Vagina (tissue), 2 donors: Measurements from ENCODE around the gene IPO8. TPM values are rescaled to one million over a fixed set of nuclear protein-coding genes. Genes with fewer than 3 reads are reported as not detected.
"Not testable (repeated sequence)": the region's sequence is repeated elsewhere in the genome, so short reads cannot be mapped to it uniquely, and the experiment has no call there.

ENCODE experiments used
- DNase-seq, 2 donors: peaks; one replicate each; pipeline ENCODE4 v3.0.0-alpha.2; 2017; ENCODE audit errors: extremely low spot score in 2 of 2
- H3K27ac ChIP-seq: fragments of 200-600 bp; sonication (generic); one replicate; pipeline ENCODE4 v1.5.1; 2019
- H3K27me3 ChIP-seq: fragments of 200-600 bp; sonication (generic); one replicate; pipeline ENCODE4 v1.5.1; 2019
- H3K36me3 ChIP-seq, 2 donors: fragments of 200-600 bp; sonication (generic); one replicate each; pipeline ENCODE4 v1.5.1; 2017 to 2019
- H3K4me1 ChIP-seq: fragments of 200-600 bp; sonication (generic); one replicate; pipeline ENCODE4 v1.5.1; 2019
- H3K4me3 ChIP-seq, 2 donors: fragments of 200-600 bp; sonication (generic); 1 replicate in 1 of 2; 2 replicates in 1 of 2; pipeline ENCODE4 v1.5.1; 2016 to 2019
- H3K9me3 ChIP-seq: fragments of 200-600 bp; sonication (generic); one replicate; pipeline ENCODE4 v1.5.1; 2019
- CTCF ChIP-seq, 3 experiments: fragments of 450-650 bp in 2 of 3; fragments of 200-600 bp in 1 of 3; sonication (generic) in 1 of 3; IDR thresholded peaks; one replicate each; pipeline ENCODE4 v1.5.1; 2017 to 2019; ENCODE audit warnings: antibody characterized with exemption in 3 of 3, mild to moderate bottlenecking in 2 of 3, moderate library complexity in 2 of 3
- POLR2A ChIP-seq, 2 donors: fragments of 450-650 bp; IDR thresholded peaks; one replicate each; pipeline ENCODE4 v1.6.1; 2017; ENCODE audit warnings: antibody characterized with exemption in 2 of 2, mild to moderate bottlenecking in 2 of 2, moderate library complexity in 2 of 2
- POLR2AphosphoS5 ChIP-seq, 2 donors: sonication (generic); formaldehyde crosslinking; IDR thresholded peaks; one replicate each; pipeline ENCODE4 v1.9.0; 2017; ENCODE audit warnings: antibody characterized with exemption in 2 of 2, mild to moderate bottlenecking in 2 of 2, low read depth in 1 of 2; ENCODE audit not compliant: insufficient read depth in 1 of 2
- intact Hi-C: fragments of 100-400 bp; cut with DNase I; formaldehyde crosslinking; loops from one replicate; pipeline ENCODE4 v1.15.1; 2023
- total RNA-seq: library from RNA; depleted of rRNA; stranded (reverse); fragments of >200 nt; gene quantifications from one replicate; pipeline ENCODE4 v1.2.3, GENCODE V29; 2016

Gene IPO8
- total RNA-seq, 1 donor from 2014 or later: 21.4 TPM

DNA sequence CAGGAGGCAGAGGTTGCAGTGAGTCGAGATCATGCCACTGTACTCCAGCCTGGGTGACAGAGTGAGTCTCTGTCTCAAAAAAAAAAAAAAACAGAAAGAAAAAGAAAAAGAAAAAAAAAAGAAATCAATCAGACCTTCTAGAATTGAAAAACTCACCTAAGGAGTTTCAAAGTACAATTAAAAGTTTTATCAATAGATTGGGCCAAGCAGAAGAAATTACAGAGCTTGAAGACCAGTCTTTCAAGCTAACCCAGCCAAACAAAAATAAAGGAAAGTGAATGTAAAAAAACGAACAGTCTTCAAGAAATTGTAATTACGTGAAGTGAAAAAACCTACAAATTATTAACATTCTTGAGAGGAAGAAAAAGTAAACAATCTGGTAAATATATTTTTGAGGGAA, 93.0 kb downstream of the IPO8 start:
- no peak overlapping the region for H3K4me3 ChIP-seq
- H3K27ac ChIP-seq: no peak overlapping the region
- H3K36me3 ChIP-seq: no peaks in the 10 kb centered on the region
- intact Hi-C loops: loop anchor here (2.0 kb wide), 1 partner anchor 34 kb away; no protein-coding TSS in a partner anchor
- no peak for DNase-seq
- H3K27me3 ChIP-seq: no peaks in the 10 kb centered on the region
- no peaks in the 10 kb centered on the region for H3K9me3 ChIP-seq
- no peak for TF ChIP-seq CTCF (IDR thresholded peaks at IDR 0.05)
- TF ChIP-seq POLR2A (IDR thresholded peaks at IDR 0.05): no peak
- TF ChIP-seq POLR2AphosphoS5 (IDR thresholded peaks at IDR 0.05; ENCODE audit: insufficient read depth in 1 of 2, low read depth in 1 of 2): no peak
- H3K4me1 ChIP-seq: no peaks in the 10 kb centered on the region

GRCh38 chr12:30599608-30600007, 96.1 kb downstream of the IPO8 start:
- Histone ChIP-seq H3K27ac (no peak overlapping the region), H3K4me1 (no peaks in the 10 kb centered on the region), H3K36me3 (no peaks in the 10 kb centered on the region), H3K4me3 (no peak overlapping the region), H3K27me3 (no peaks in the 10 kb centered on the region), H3K9me3 (no peaks in the 10 kb centered on the region)
- TF ChIP-seq CTCF (IDR thresholded peaks at IDR 0.05) (no peak), POLR2A (IDR thresholded peaks at IDR 0.05) (no peak)
- intact Hi-C loops: no loop called here
- DNase-seq: no peak

- intact Hi-C loops: no loop called here
- Histone ChIP-seq H3K9me3 (no peaks in the 10 kb centered on the region), H3K27ac (no peak overlapping the region), H3K4me1 (no peaks in the 10 kb centered on the region), H3K4me3 (no peak overlapping the region), H3K36me3 (no peaks in the 10 kb centered on the region), H3K27me3 (no peaks in the 10 kb centered on the region)
- DNase-seq: no peak
- TF ChIP-seq CTCF (IDR thresholded peaks at IDR 0.05): no peak
- TF ChIP-seq POLR2A (IDR thresholded peaks at IDR 0.05): no peak
- no peak for TF ChIP-seq POLR2AphosphoS5 (IDR thresholded peaks at IDR 0.05; ENCODE audit: insufficient read depth in 1 of 2, low read depth in 1 of 2)
These were observed 96.8 kb downstream of the IPO8 start for GRCh38 chr12:30598889-30599288.

GRCh38 chr12:30595742-30596141, 99.9 kb downstream of the IPO8 start:
- intact Hi-C loops: no loop called here
- Histone ChIP-seq H3K36me3 (no peaks in the 10 kb centered on the region), H3K4me3 (no peak overlapping the region), H3K27me3 (no peaks in the 10 kb centered on the region), H3K27ac (no peak overlapping the region), H3K9me3 (no peaks in the 10 kb centered on the region), H3K4me1 (no peaks in the 10 kb centered on the region)
- TF ChIP-seq CTCF (IDR thresholded peaks at IDR 0.05) (no peak), POLR2AphosphoS5 (IDR thresholded peaks at IDR 0.05; ENCODE audit: insufficient read depth in 1 of 2, low read depth in 1 of 2) (no peak), POLR2A (IDR thresholded peaks at IDR 0.05) (no peak)
- no peak for DNase-seq

GRCh38 chr12:30594509-30594908, 101.2 kb downstream of the IPO8 start:
- Histone ChIP-seq H3K4me1 (no peaks in the 10 kb centered on the region), H3K27ac (no peak overlapping the region), H3K36me3 (no peaks in the 10 kb centered on the region), H3K27me3 (no peaks in the 10 kb centered on the region), H3K9me3 (no peaks in the 10 kb centered on the region), H3K4me3 (no peak overlapping the region)
- no peak for TF ChIP-seq CTCF (IDR thresholded peaks at IDR 0.05)
- TF ChIP-seq POLR2AphosphoS5 (IDR thresholded peaks at IDR 0.05; ENCODE audit: insufficient read depth in 1 of 2, low read depth in 1 of 2): no peak
- TF ChIP-seq POLR2A (IDR thresholded peaks at IDR 0.05): no peak
- intact Hi-C loops: no loop called here
- no peak for DNase-seq

- H3K9me3 ChIP-seq, H3K4me1 ChIP-seq, H3K27me3 ChIP-seq, H3K36me3 ChIP-seq, intact Hi-C loops, H3K4me3 ChIP-seq, DNase-seq, H3K27ac ChIP-seq: not testable (repeated sequence)
These were observed 107.1 kb downstream of the IPO8 start for GRCh38 chr12:30588572-30588971.
